Lung (tissue), 12 donors: ENCODE results near the gene DYRK1A. TPM values are rescaled to one million over a fixed set of nuclear protein-coding genes. Genes with fewer than 3 reads are reported as not detected.
A peak's percentile ranks its signal among the peaks of the same experiment; 100 is the strongest.

Experiments used
- ATAC-seq: fragments of 200-7000 bp; cut with Tn5 transposase; one replicate; pipeline ENCODE4 v1.9.1; 2020; ENCODE audit warnings: moderate number of reproducible peaks; ENCODE audit not compliant: insufficient read depth, low FRiP score
- DNase-seq, 3 donors: peaks; one replicate each; pipeline ENCODE4 v3.0.0-alpha.2; 2013 to 2017
- H3K27ac ChIP-seq, 2 donors: one replicate each; pipeline ENCODE4 v1.5.1; 2013; ENCODE audit warnings: mild to moderate bottlenecking in 2 of 2, moderate library complexity in 2 of 2, control low read depth in 1 of 2, inconsistent platforms in 1 of 2, low read depth in 1 of 2, low read length in 1 of 2
- H3K27me3 ChIP-seq, 3 donors: one replicate each; pipeline ENCODE4 v1.5.1; 2013; ENCODE audit warnings: low read length in 2 of 3; ENCODE audit not compliant: control insufficient read depth in 3 of 3, insufficient read depth in 3 of 3
- H3K36me3 ChIP-seq, 4 donors: one replicate each; pipeline ENCODE4 v1.5.1; 2013; ENCODE audit warnings: low read length in 4 of 4, mild to moderate bottlenecking in 1 of 4, moderate library complexity in 1 of 4; ENCODE audit not compliant: control insufficient read depth in 4 of 4, insufficient read depth in 4 of 4
- H3K4me1 ChIP-seq, 5 donors: one replicate each; pipeline ENCODE4 v1.5.1; 2013; ENCODE audit warnings: low read length in 5 of 5, mild to moderate bottlenecking in 2 of 5, moderate library complexity in 1 of 5; ENCODE audit not compliant: control insufficient read depth in 5 of 5, insufficient read depth in 5 of 5
- H3K4me3 ChIP-seq: one replicate; pipeline ENCODE4 v1.5.1; 2013; ENCODE audit warnings: mild to moderate bottlenecking, control low read depth, moderate library complexity
- H3K9ac ChIP-seq, 2 donors: one replicate each; pipeline ENCODE4 v1.5.1; 2013; ENCODE audit warnings: low read length in 2 of 2, control low read depth in 1 of 2; ENCODE audit not compliant: insufficient read depth in 1 of 2
- H3K9me3 ChIP-seq, 4 donors: one replicate each; pipeline ENCODE4 v1.5.1; 2013; ENCODE audit warnings: low read length in 3 of 4, mild to moderate bottlenecking in 1 of 4, moderate library complexity in 1 of 4; ENCODE audit not compliant: control insufficient read depth in 4 of 4, insufficient read depth in 3 of 4
- WGBS, 2 donors: extraction: QIAGEN DNeasy Blood & Tissue Kit; methylation state at CpG; one replicate each; pipeline ENCODE4 v1.1.7; 2013; 5-methylcytosine and 5-hydroxymethylcytosine counted together
- polyA plus RNA-seq, 2 donors: library from polyadenylated mRNA; stranded (reverse); fragments of 200-250 nt; gene quantifications; one replicate each; pipeline ENCODE4 v1.2.1, GENCODE V29; 2013
- total RNA-seq, 2 donors: library from RNA; depleted of rRNA in 1 of 2; stranded (reverse); fragments of >200 nt in 1 of 2; gene quantifications; one replicate each; pipeline ENCODE4 v1.2.1, GENCODE V29; 2014 to 2021
- TF ChIP-seq, protein P1 (sequence below): IDR thresholded peaks from 2 replicates; pipeline ENCODE4 v1.5.1; 2012; ENCODE audit warnings: mild to moderate bottlenecking; ENCODE audit errors: control extremely low read depth, extremely low read depth
- donor health status: control.
- donor health status: control.
- donor health status: Bipolar disorder and iron deficiency.
- donor health status: healthy.
- donor health status: DM: yes; HTN: yes; CAD: no.

DYRK1A gene
- total and polyA plus RNA-seq, 4 donors, result 22.1 to 149 (median 43.3) TPM

DNA sequence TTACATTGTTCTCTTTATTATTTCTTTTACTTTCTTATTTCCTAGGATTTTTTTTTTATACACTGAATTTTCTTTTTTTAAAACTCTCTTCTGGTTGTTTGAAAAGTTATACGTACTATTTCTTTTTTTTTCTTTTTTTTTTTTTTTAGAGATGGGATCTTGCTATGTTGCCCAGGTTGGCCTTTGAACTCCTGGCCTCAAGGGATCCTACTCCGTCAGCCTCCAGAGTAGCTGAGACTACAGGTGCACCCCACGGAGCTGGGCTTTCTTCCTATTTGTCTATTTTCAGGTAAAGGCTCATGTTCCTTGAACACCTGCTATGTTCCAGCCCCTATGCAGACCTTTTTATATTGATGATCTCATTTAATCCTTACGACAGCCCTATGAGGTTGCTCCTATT, 29.4 kb upstream of the DYRK1A start:
- 97 to 98% methylated on average over 4 of the region's 4 CpGs for WGBS, 2 donors
- no peak overlapping the region for H3K4me3 ChIP-seq
- ATAC-seq (no peak), DNase-seq (no peak)
- H3K9ac ChIP-seq, result no peak overlapping the region
- H3K27ac ChIP-seq, result no peak overlapping the region
- no peaks in the 10 kb centered on the region for H3K36me3 ChIP-seq
- H3K27me3 ChIP-seq, result no peaks in the 10 kb centered on the region
- TF ChIP-seq, protein P1, sequence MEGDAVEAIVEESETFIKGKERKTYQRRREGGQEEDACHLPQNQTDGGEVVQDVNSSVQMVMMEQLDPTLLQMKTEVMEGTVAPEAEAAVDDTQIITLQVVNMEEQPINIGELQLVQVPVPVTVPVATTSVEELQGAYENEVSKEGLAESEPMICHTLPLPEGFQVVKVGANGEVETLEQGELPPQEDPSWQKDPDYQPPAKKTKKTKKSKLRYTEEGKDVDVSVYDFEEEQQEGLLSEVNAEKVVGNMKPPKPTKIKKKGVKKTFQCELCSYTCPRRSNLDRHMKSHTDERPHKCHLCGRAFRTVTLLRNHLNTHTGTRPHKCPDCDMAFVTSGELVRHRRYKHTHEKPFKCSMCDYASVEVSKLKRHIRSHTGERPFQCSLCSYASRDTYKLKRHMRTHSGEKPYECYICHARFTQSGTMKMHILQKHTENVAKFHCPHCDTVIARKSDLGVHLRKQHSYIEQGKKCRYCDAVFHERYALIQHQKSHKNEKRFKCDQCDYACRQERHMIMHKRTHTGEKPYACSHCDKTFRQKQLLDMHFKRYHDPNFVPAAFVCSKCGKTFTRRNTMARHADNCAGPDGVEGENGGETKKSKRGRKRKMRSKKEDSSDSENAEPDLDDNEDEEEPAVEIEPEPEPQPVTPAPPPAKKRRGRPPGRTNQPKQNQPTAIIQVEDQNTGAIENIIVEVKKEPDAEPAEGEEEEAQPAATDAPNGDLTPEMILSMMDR, result no peak
- H3K4me1 ChIP-seq, result peaks cover 0 to 9% (median 0%) of the 10 kb centered on the region in 5 donors
- H3K9me3 ChIP-seq, result peaks cover 0 to 2% (median 0%) of the 10 kb centered on the region in 4 donors

DNA sequence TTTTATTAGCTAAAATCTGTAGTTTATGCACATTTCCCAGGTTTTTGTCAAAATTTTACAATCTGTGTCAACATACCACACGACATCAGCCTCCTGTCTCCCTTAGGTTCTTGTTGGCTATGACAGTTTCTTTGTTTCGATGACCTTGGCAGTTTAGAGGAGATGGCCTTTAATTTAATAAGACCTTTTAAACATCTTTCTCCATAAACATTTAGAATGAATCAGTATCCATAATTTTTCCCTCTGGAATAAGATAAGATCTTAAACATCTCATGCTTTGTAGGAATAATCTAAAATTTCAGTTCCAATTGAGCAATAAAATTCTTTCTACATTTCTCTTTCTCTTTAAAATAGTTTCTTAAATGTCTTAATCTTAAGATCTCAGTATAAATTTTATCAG, 28.7 kb upstream of the DYRK1A start:
- Histone ChIP-seq H3K4me1 (peaks cover 0 to 9% (median 0%) of the 10 kb centered on the region in 5 donors), H3K4me3 (no peak overlapping the region), H3K9ac (no peak overlapping the region), H3K36me3 (no peaks in the 10 kb centered on the region), H3K27me3 (no peaks in the 10 kb centered on the region), H3K9me3 (peaks cover 0 to 2% (median 0%) of the 10 kb centered on the region in 4 donors), H3K27ac (peak overlapping the region in 1 of 2 donors; percentile 33)
- ATAC-seq, result no peak
- TF ChIP-seq, protein P1, result no peak
- 95 to 97% methylated on average over 2 of the region's 2 CpGs for WGBS, 2 donors
- DNase-seq, result no peak

DNA sequence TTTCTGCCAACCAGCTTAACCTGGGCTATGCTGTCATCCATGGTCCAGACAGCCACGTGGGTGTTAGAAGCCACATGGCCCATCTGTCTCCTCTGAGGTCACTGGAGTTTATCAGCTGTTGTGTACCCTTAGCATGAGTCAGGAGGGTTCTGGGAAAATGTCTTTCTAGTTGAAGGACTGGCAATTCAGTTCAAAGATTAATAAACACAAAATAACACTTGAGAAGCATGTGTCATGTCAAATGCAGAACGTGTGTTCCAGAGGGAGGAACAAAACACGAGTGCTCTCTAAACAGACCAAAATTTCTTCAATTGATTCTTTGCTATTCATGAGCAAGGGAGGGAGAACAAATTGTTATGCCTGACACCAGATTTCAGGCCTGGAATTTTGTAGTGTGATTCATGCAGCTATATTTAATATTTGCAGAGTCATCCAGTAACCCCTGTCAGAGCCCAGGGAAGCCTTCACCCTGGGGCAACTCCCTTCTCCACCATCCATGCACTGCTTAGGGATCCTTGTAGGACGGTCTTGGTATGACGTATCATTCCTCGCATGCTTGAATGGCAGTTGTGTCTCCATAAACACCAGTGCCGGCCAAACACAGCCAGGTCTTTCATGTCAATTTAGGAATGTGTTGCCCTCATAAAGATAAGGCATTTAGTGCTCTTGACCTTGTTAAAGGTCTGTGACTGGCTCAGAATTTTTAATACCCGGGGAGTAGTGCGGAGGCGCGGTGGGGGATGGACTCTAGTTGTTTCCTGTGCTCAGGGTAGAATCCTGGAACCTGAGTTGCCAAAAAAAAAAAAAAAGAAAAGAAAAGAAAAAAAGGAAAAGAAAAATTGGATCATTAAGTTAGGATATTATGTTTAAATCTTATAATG, 27.7 kb upstream of the DYRK1A start:
- ATAC-seq (peak; percentile 86), DNase-seq (peak in 2 of 3 donors; percentile 6 to 16)
- H3K36me3 ChIP-seq, result no peaks in the 10 kb centered on the region
- H3K4me1 ChIP-seq, result peaks cover 0 to 9% (median 0%) of the 10 kb centered on the region in 5 donors
- no peaks in the 10 kb centered on the region for H3K27me3 ChIP-seq
- H3K9ac ChIP-seq, result no peak overlapping the region
- H3K4me3 ChIP-seq, result no peak overlapping the region
- peaks cover 0 to 2% (median 0%) of the 10 kb centered on the region in 4 donors for H3K9me3 ChIP-seq
- TF ChIP-seq, protein P1, result no peak
- H3K27ac ChIP-seq, result peak overlapping the region; percentile 3 to 32
- WGBS, 2 donors, result 43 to 63% methylated on average over 11 of the region's 11 CpGs
